ENCODE results near the gene NPRL2.
A peak's percentile ranks its signal among the peaks of the same experiment; 100 is the strongest.

DNA sequence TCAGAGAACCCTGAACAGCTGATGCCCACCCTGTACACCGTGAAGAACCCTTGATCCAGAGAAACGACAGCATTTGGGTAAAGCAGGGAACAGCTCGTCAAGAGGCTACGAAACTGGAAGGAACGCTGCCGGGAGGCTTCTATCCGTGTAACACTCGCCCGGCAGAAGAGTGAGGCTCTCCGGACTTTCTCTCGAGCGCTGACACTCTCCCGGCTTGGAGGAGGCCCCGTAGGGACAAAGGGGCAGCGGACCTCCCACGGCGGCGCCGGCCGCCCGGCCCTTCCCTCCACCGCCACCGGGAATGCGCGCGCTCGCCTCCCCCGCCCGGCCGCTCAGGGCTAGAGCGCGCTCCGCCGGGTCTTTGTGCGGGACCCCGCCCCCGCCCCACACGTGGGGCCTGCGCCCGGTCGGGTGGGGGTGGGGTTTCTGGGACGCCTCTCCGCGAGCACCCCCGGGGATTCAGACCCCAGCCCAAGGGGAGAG, 29.7 kb downstream of the NPRL2 start:
- TF ChIP-seq POLR2A (IDR thresholded peaks at IDR 0.05): peak in 2 of 3 donors; percentile 59 to 64
- TF ChIP-seq, protein P1, sequence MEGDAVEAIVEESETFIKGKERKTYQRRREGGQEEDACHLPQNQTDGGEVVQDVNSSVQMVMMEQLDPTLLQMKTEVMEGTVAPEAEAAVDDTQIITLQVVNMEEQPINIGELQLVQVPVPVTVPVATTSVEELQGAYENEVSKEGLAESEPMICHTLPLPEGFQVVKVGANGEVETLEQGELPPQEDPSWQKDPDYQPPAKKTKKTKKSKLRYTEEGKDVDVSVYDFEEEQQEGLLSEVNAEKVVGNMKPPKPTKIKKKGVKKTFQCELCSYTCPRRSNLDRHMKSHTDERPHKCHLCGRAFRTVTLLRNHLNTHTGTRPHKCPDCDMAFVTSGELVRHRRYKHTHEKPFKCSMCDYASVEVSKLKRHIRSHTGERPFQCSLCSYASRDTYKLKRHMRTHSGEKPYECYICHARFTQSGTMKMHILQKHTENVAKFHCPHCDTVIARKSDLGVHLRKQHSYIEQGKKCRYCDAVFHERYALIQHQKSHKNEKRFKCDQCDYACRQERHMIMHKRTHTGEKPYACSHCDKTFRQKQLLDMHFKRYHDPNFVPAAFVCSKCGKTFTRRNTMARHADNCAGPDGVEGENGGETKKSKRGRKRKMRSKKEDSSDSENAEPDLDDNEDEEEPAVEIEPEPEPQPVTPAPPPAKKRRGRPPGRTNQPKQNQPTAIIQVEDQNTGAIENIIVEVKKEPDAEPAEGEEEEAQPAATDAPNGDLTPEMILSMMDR (IDR thresholded peaks at IDR 0.05): no peak

All from body of pancreas (tissue), 4 donors.